ENCODE results near the gene PTPDC1.
"Not testable (repeated sequence)": the region's sequence is repeated elsewhere in the genome, so short reads cannot be mapped to it uniquely, and the experiment has no call there.

The PTPDC1 gene

GRCh38 chr9:94084314-94084713, at the start of gene PTPDC1:
TSS of gene PTPDC1 (plus strand) at chr9:94084464. CDS start at chr9:94084531, 67 bp downstream.
- DNase-seq = no peak

DNA sequence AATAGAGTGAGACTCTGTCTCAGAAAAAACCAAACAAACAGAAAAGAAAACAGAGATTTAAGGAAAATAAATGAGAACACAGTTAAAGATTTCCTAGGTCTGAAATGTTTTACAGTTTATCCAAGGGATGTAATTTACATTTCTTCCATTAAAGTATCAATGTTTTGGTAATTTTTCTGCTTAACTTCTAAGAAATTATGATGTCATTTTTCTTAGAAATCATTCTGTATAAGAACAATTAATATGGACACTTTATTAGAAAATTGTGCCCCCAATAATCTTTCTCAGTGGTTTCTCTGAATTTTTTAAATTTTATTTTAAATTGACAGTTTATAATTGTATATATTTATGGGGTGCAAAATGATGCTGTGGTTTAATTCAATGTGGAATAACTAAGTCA, 49.8 kb upstream of the PTPDC1 start:
- no peak for DNase-seq

DNA sequence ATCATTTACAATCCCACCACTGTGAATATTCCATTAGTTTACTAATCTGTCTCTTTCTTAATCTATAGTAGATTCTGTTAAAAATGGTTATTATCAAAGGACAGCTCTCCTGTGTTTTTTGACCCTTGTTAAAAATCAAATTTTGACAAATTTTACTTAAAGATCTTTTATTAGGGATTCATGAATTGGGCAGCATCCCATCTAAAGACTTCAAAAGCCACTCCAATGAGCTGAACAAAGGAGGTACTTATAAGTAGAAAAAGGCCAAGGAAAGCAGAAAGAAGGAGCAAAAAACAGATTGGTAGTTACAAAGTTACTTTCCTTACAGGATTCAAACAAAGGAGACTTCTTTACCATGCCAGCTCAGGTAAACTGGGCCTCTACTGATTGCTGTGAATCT, 44.5 kb upstream of the PTPDC1 start:
- DNase-seq = no peak

- no peak for DNase-seq
These were observed 41.5 kb upstream of the PTPDC1 start for GRCh38 chr9:94042516-94043360.

DNA sequence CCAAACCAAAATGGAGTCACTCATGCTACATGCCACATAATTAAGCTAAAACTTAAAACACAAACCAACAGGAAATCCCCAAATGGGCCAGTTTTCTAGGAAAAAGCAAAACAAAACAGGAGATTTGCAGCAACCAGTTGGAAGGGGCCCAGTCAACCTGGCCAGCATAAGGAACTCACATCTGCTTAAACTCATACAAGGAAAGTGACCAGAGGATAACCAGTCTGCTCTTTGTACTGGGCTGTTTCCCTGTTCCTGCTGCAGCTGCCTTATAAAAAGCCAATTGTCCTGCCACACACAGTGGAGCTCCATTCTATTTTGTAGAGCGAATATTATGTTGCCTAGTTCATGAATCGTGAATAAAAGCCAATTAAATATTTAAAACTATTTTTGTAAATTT, 29.5 kb upstream of the PTPDC1 start:
- DNase-seq = no peak

DNA sequence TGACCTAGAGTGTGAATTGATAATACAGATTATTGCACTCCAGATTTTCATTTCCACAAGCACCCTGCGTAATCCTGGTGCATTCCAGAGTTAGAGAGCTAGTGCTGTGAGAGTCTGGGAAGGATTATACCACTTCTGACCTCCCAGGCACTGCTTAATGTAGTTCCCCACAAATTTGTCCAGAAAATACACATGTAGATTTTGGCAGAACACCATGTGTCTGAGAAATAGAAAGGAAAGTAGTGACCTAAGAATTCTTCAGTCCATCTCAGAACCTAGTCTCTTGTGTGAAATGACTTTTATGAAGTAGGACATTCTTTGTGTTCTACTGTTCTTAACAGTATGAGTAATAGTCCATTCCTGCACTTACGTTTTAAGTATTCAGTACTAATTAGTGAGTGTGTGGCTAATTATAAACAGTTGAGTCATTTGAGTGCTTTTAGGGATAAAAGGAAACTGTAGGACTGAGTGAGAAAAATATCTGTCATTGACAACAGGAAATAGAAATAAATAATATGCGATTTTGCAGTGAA, 27.8 kb upstream of the PTPDC1 start:
- DNase-seq = no peak

- no peak for DNase-seq
These were observed 26.3 kb upstream of the PTPDC1 start for GRCh38 chr9:94057918-94058317.

DNA sequence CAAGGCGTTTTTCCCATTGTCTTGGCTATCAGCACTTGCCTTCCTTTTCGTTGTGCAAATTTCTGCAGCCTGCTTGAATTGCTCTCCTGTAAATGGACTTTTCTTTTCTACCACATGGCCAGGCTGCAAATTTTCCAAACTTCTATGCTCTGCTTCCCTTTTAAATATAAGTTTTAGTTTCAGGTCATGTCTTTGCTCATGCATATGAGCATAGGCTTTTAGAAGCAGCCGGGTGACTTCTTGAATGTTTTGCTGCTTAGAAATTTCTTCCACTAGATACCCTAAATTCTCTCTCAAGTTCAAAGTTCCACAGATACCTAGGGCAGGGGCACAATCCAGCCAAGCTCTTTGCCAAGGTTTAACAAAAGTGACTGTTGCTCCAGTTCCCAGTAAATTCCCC, 22.4 kb upstream of the PTPDC1 start:
- no peak for DNase-seq

GRCh38 chr9:94065535-94065961, 18.7 kb upstream of the PTPDC1 start:
- peak; percentile 72 for DNase-seq

GRCh38 chr9:94068257-94068656, 16.0 kb upstream of the PTPDC1 start:
- DNase-seq = no peak

DNA sequence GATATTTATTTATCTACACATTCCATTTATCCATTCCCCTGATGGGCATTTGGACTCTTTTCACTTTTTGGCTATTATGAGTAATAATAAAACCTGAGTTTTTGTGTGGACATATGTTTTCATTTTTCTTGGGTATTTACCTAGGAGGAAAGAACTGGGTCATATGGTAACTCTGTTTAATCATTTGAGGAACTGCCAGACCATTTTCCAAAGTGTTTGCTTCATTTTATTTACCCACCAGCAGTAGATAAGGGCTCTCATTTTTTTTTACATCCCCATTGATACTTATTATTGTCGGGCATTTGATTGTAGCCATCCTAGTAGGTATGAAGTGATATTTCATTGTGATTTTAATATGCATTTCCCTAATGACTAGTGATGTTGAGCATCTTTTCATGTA, 7.7 kb upstream of the PTPDC1 start:
- DNase-seq = no peak

- no peak for DNase-seq
These were observed 6.2 kb upstream of the PTPDC1 start for GRCh38 chr9:94078086-94078485.

GRCh38 chr9:94079236-94079635, 5.0 kb upstream of the PTPDC1 start:
- no peak for DNase-seq

- no peak for DNase-seq
These were observed 4.0 kb upstream of the PTPDC1 start for GRCh38 chr9:94080249-94080648.

- DNase-seq = no peak
These were observed 2.8 kb upstream of the PTPDC1 start for GRCh38 chr9:94081435-94081834.

- DNase-seq = no peak
These were observed 2.3 kb upstream of the PTPDC1 start for GRCh38 chr9:94081864-94082463.

- no peak for DNase-seq
These were observed 1.7 kb upstream of the PTPDC1 start for GRCh38 chr9:94082553-94082952.

- no peak for DNase-seq
These were observed 1.3 kb upstream of the PTPDC1 start for GRCh38 chr9:94082956-94083355.

DNA sequence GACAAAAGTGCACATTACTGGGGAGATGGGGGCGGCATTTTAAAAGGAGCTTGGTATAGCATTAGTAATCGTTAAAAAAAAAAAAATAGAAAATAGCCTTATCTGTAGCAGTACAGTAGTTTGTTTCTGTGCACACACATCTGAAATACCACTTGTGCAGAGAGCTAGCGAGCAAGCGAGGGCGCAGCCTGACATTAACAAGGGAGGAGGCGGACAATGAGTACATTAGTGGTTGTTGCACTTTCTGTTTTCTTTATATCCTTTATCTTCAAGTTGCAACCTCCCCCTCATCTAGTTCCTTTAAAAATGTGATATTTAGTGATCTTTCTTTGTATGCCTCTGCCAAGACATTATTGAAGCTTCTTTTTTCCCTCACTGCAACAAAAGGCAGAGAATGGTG, 880 bp upstream of the PTPDC1 start:
- DNase-seq = no peak

DNA sequence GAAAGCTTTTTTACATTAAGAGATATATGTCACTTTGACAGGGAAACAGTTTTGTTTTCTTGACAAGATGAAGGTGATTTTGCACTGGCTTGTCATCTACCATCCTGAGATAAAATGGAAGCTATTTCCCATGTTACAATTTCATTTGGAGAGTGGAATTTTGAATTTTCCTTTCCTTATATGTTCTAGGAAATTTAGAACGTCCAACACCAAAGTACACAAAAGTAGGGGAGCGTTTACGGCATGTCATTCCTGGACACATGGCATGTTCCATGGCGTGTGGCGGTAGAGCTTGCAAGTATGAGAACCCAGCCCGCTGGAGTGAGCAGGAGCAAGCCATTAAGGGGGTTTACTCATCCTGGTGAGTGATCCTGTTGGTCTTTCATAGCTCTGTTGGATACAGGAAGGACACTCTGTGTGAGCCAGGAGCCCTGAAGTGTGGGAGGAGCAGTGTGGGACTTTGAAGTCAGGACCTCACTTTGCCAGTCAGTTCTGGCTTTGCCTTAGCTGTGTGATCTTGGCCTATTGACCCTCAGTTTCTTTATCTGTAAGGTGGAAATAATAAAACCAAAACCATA, 887 bp downstream of the PTPDC1 start:
- no peak for DNase-seq

DNA sequence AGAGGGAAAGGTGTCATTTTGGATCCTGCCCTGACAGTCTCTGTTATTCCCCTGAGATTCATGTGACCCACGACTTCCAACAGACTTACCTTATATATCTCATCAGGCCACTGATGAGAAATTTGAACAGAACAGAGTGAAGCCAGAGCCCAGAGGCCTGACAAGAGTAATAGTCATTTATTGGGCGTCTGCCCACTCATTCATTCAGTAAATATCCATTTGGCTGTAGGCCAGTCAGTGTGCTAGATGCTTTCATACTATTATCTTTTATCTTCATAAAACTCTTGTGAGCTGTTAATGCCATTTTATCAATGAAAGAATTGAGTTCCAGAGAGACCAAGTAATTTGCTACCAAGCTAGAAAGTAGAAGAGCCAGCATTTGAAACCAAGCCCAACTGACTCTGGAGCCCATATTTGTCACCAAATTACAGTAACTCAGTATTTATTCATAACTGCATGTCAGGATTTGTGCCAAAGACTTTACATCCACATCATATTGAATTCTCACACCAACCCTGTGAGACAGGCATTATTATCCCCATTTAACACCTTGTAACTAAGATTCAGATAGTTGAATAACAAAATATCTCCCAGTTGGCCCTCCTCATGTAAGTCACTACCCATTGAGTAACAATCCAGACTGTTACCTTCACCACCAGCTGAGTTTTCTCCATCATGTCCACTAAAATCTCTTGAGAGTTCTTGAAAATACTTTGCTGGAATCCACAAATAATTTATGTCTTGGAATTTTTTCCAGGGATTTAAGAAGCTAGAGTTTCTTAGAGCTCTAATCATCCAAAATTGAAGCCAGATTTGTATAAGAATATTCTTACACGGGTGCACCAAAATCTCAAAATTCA, 2.5 kb downstream of the PTPDC1 start:
- DNase-seq = no peak

DNA sequence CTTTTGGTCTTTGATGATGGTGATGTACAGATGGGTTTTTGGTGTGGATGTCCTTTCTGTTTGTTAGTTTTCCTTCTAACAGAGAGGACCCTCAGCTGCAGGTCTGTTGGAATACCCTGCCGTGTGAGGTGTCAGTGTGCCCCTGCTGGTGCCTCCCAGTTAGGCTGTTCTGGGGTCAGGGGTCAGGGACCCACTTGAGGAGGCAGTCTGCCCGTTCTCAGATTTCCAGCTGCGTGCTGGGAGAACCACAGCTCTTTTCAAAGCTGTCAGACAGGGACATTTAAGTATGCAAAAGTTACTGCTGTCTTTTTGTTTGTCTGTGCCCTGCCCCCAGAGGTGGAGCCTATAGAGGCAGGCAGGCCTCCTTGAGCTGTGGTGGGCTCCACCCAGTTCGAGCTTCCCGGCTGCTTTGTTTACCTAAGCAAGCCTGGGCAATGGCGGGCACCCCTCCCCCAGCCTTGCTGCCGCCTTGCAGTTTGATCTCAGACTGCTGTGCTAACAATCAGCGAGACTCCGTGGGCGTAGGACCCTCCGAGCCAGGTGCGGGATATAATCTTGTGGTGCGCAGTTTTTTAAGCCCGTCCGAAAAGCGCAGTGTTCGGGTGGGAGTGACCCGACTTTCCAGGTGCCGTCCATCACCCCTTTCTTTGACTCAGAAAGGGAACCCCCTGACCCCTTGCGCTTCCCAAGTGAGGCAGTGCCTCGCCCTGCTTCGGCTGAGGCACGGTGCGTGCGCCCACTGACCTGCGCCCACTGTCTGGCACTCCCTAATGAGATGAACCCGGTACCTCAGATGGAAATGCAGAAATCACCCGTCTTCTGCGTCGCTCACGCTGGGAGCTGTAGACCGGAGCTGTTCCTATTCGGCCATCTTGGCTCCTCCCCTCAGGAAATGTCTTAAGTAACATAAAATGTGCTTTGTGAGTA, 10.2 kb downstream of the PTPDC1 start:
- DNase-seq = not testable (repeated sequence)

Data from activated T-cell treated with anti-CD3 and anti-CD28 coated beads for 4 hours (primary cell).